Sigmoid colon (tissue), 7 donors: ENCODE results near the gene IL23R. TPM values are rescaled to one million over a fixed set of nuclear protein-coding genes. Genes with fewer than 3 reads are reported as not detected.

Experiments used
- DNase-seq: peaks from one replicate; pipeline ENCODE4 v3.0.0-alpha.2; 2019
- H3K27ac ChIP-seq, 4 donors: fragments of 200-600 bp; sonication (generic); one replicate each; pipeline ENCODE4 v1.5.1; 2016 to 2019; ENCODE audit warnings: mild to moderate bottlenecking in 1 of 4
- H3K27me3 ChIP-seq, 3 donors: fragments of 200-600 bp; sonication (generic); one replicate each; pipeline ENCODE4 v1.5.1; 2019; ENCODE audit warnings: mild to moderate bottlenecking in 1 of 3
- H3K36me3 ChIP-seq, 4 donors: fragments of 200-600 bp; sonication (generic); one replicate each; pipeline ENCODE4 v1.5.1; 2016 to 2019
- H3K4me1 ChIP-seq, 4 donors: fragments of 200-600 bp; sonication (generic); one replicate each; pipeline ENCODE4 v1.5.1; 2017 to 2019
- H3K4me3 ChIP-seq, 4 donors: fragments of 200-600 bp; sonication (generic); one replicate each; pipeline ENCODE4 v1.5.1; 2017 to 2019; ENCODE audit warnings: mild to moderate bottlenecking in 2 of 4, moderate library complexity in 1 of 4
- H3K9me3 ChIP-seq, 4 donors: fragments of 200-600 bp in 3 of 4; sonication (generic) in 3 of 4; one replicate each; pipeline versions ENCODE4 v1.5.1 to v1.6.1; 2013 to 2019
- CTCF ChIP-seq, 4 experiments: fragments of 450-650 bp in 3 of 4; fragments of 200-600 bp in 1 of 4; IDR thresholded peaks; one replicate each; pipeline ENCODE4 v1.5.1; 2016 to 2019; ENCODE audit warnings: antibody characterized with exemption in 4 of 4, mild to moderate bottlenecking in 3 of 4, moderate library complexity in 2 of 4
- EP300 ChIP-seq, 4 donors: sonication (generic); formaldehyde crosslinking; IDR thresholded peaks; one replicate each; pipeline ENCODE4 v1.6.1; 2017; ENCODE audit warnings: antibody characterized with exemption in 4 of 4
- POLR2A ChIP-seq, 2 donors: fragments of 450-650 bp; IDR thresholded peaks; one replicate each; pipeline ENCODE4 v1.6.1; 2016; ENCODE audit warnings: antibody characterized with exemption in 2 of 2, mild to moderate bottlenecking in 2 of 2, moderate library complexity in 2 of 2
- POLR2AphosphoS5 ChIP-seq, 4 donors: sonication (generic); formaldehyde crosslinking; IDR thresholded peaks; one replicate each; pipeline ENCODE4 v1.6.1; 2017; ENCODE audit warnings: antibody characterized with exemption in 4 of 4
- WGBS, 2 donors: extraction: QIAGEN DNeasy Blood & Tissue Kit; methylation state at CpG; one replicate each; pipeline ENCODE4 v1.1.7; 2013; 5-methylcytosine and 5-hydroxymethylcytosine counted together
- intact Hi-C: fragments of 100-400 bp; cut with DNase I; formaldehyde crosslinking; loops from one replicate; pipeline ENCODE4 v1.15.1; 2023
- polyA plus RNA-seq, 3 donors: library from polyadenylated mRNA; stranded (reverse); fragments of 200-250 nt; gene quantifications; one replicate each; pipeline ENCODE4 v1.2.3, GENCODE V29; 2013
- total RNA-seq, 4 donors: library from RNA; depleted of rRNA; stranded (reverse); fragments of >200 nt; gene quantifications; one replicate each; pipeline ENCODE4 v1.1.0, GENCODE V29; 2016
- donor health status: healthy with polysubstance abuse.
- donor health status: Bipolar disorder and iron deficiency.
- donor health status: healthy.

The IL23R gene
- total and polyA plus RNA-seq, 7 donors = 0.58 to 0.69 (median 0.60) TPM; not detected in 4

GRCh38 chr1:67169496-67169895 is 3.2 kb downstream of the IL23R start:
- TF ChIP-seq CTCF (IDR thresholded peaks at IDR 0.05) = no peak
- TF ChIP-seq POLR2A (IDR thresholded peaks at IDR 0.05) = no peak
- TF ChIP-seq POLR2AphosphoS5 (IDR thresholded peaks at IDR 0.05) = no peak
- TF ChIP-seq EP300 (IDR thresholded peaks at IDR 0.05) = no peak
- WGBS, 2 donors = 58 to 91% methylated on average over 2 of the region's 2 CpGs
- no peaks in the 10 kb centered on the region for H3K27me3 ChIP-seq
- H3K36me3 ChIP-seq = no peaks in the 10 kb centered on the region
- no peaks in the 10 kb centered on the region for H3K9me3 ChIP-seq
- H3K4me1 ChIP-seq = no peaks in the 10 kb centered on the region
- intact Hi-C loops = no loop called here
- no peak overlapping the region for H3K27ac ChIP-seq
- no peak overlapping the region for H3K4me3 ChIP-seq
- no peak for DNase-seq

- Histone ChIP-seq H3K27ac (no peak overlapping the region), H3K27me3 (no peaks in the 10 kb centered on the region), H3K4me1 (no peaks in the 10 kb centered on the region), H3K9me3 (no peaks in the 10 kb centered on the region), H3K36me3 (no peaks in the 10 kb centered on the region), H3K4me3 (no peak overlapping the region)
- WGBS, 2 donors = 27 to 67% methylated on average over 3 of the region's 3 CpGs
- intact Hi-C loops = no loop called here
- TF ChIP-seq POLR2AphosphoS5 (IDR thresholded peaks at IDR 0.05) (no peak), EP300 (IDR thresholded peaks at IDR 0.05) (no peak), CTCF (IDR thresholded peaks at IDR 0.05) (no peak), POLR2A (IDR thresholded peaks at IDR 0.05) (no peak)
- DNase-seq = no peak
Observed at GRCh38 chr1:67169932-67170331, 3.7 kb downstream of the IL23R start.

GRCh38 chr1:67170751-67171573 is 4.7 kb downstream of the IL23R start:
- H3K4me1 ChIP-seq = no peaks in the 10 kb centered on the region
- no peak overlapping the region for H3K27ac ChIP-seq
- 66 to 87% methylated on average over 2 of the region's 2 CpGs for WGBS, 2 donors
- DNase-seq = no peak
- intact Hi-C loops = no loop called here
- no peaks in the 10 kb centered on the region for H3K9me3 ChIP-seq
- H3K4me3 ChIP-seq = no peak overlapping the region
- no peaks in the 10 kb centered on the region for H3K36me3 ChIP-seq
- no peak for TF ChIP-seq CTCF (IDR thresholded peaks at IDR 0.05)
- TF ChIP-seq POLR2A (IDR thresholded peaks at IDR 0.05) = no peak
- TF ChIP-seq POLR2AphosphoS5 (IDR thresholded peaks at IDR 0.05) = no peak
- TF ChIP-seq EP300 (IDR thresholded peaks at IDR 0.05) = no peak
- H3K27me3 ChIP-seq = no peaks in the 10 kb centered on the region

- Histone ChIP-seq H3K27ac (no peak overlapping the region), H3K4me3 (no peak overlapping the region), H3K9me3 (no peaks in the 10 kb centered on the region), H3K36me3 (no peaks in the 10 kb centered on the region), H3K27me3 (no peaks in the 10 kb centered on the region), H3K4me1 (no peaks in the 10 kb centered on the region)
- TF ChIP-seq POLR2A (IDR thresholded peaks at IDR 0.05) (no peak), POLR2AphosphoS5 (IDR thresholded peaks at IDR 0.05) (no peak), CTCF (IDR thresholded peaks at IDR 0.05) (no peak), EP300 (IDR thresholded peaks at IDR 0.05) (no peak)
- intact Hi-C loops = no loop called here
- no peak for DNase-seq
- WGBS, 2 donors = 69 to 89% methylated on average over 2 of the region's 2 CpGs
Observed at GRCh38 chr1:67171574-67171955, 5.3 kb downstream of the IL23R start.

- DNase-seq = no peak
- H3K9me3 ChIP-seq = no peaks in the 10 kb centered on the region
- H3K27ac ChIP-seq = no peak overlapping the region
- TF ChIP-seq EP300 (IDR thresholded peaks at IDR 0.05) (no peak), CTCF (IDR thresholded peaks at IDR 0.05) (no peak), POLR2A (IDR thresholded peaks at IDR 0.05) (no peak), POLR2AphosphoS5 (IDR thresholded peaks at IDR 0.05) (no peak)
- 73 to 76% methylated on average over 1 of the region's 1 CpG for WGBS, 2 donors
- no peaks in the 10 kb centered on the region for H3K36me3 ChIP-seq
- H3K4me1 ChIP-seq = no peaks in the 10 kb centered on the region
- H3K4me3 ChIP-seq = no peak overlapping the region
- no peaks in the 10 kb centered on the region for H3K27me3 ChIP-seq
- intact Hi-C loops = no loop called here
Observed at GRCh38 chr1:67171978-67172377, 5.7 kb downstream of the IL23R start.
